Neural crest cell (in vitro differentiated cells): ENCODE results near the gene CNOT10. TPM values are rescaled to one million over a fixed set of nuclear protein-coding genes. Genes with fewer than 3 reads are reported as not detected.

Source experiments
- DNase-seq: peaks from one replicate; pipeline ENCODE4 v3.0.0; 2021; ENCODE audit warnings: low read depth, mixed read lengths, low spot score
- H3K27ac Mint-ChIP-seq: one replicate; pipeline ENCODE4 v1.8.0; 2021; ENCODE audit warnings: mild to moderate bottlenecking, mixed read lengths; ENCODE audit not compliant: unreplicated experiment
- H3K27me3 Mint-ChIP-seq: 2 replicates; pipeline ENCODE4 v1.8.0; 2021; ENCODE audit warnings: low read depth, mild to moderate bottlenecking, mixed read lengths
- H3K36me3 Mint-ChIP-seq: 2 replicates; pipeline ENCODE4 v1.8.0; 2021; ENCODE audit warnings: low read depth, mild to moderate bottlenecking, mixed read lengths
- H3K4me1 Mint-ChIP-seq: 2 replicates; pipeline ENCODE4 v1.8.0; 2021; ENCODE audit warnings: mixed read lengths
- H3K4me3 Mint-ChIP-seq: one replicate; pipeline ENCODE4 v1.8.0; 2021; ENCODE audit warnings: mild to moderate bottlenecking, mixed read lengths
- H3K9me3 Mint-ChIP-seq: 2 replicates; pipeline ENCODE4 v1.8.0; 2021; ENCODE audit warnings: mixed read lengths
- CTCF ChIP-seq: fragments of 200-600 bp; sonication (generic); conservative IDR thresholded peaks from 2 replicates; pipeline ENCODE4 v1.5.0; 2021; ENCODE audit warnings: antibody characterized with exemption, mild to moderate bottlenecking
- total RNA-seq: library from RNA; stranded (reverse); gene quantifications from 2 replicates; pipeline ENCODE4 v1.2.1, GENCODE V29; 2021

Gene CNOT10
- total RNA-seq, 1 donor from 2014 or later = 53.6 TPM

- Mint-ChIP-seq H3K4me3 (no peak overlapping the region), H3K36me3 (peaks cover 10% of the 10 kb centered on the region), H3K27me3 (no peaks in the 10 kb centered on the region), H3K9me3 (no peaks in the 10 kb centered on the region), H3K27ac (no peak overlapping the region), H3K4me1 (peaks cover 6% of the 10 kb centered on the region)
- TF ChIP-seq CTCF = no peak
- DNase-seq = no peak
Measured at GRCh38 chr3:32706348-32707025, 21.5 kb downstream of the CNOT10 start.

GRCh38 chr3:32707026-32707370 is 22.0 kb downstream of the CNOT10 start:
- Mint-ChIP-seq H3K27ac (no peak overlapping the region), H3K27me3 (no peaks in the 10 kb centered on the region), H3K4me3 (no peak overlapping the region), H3K36me3 (peaks cover 12% of the 10 kb centered on the region), H3K9me3 (no peaks in the 10 kb centered on the region), H3K4me1 (peaks cover 6% of the 10 kb centered on the region)
- no peak for DNase-seq
- TF ChIP-seq CTCF = no peak

DNA sequence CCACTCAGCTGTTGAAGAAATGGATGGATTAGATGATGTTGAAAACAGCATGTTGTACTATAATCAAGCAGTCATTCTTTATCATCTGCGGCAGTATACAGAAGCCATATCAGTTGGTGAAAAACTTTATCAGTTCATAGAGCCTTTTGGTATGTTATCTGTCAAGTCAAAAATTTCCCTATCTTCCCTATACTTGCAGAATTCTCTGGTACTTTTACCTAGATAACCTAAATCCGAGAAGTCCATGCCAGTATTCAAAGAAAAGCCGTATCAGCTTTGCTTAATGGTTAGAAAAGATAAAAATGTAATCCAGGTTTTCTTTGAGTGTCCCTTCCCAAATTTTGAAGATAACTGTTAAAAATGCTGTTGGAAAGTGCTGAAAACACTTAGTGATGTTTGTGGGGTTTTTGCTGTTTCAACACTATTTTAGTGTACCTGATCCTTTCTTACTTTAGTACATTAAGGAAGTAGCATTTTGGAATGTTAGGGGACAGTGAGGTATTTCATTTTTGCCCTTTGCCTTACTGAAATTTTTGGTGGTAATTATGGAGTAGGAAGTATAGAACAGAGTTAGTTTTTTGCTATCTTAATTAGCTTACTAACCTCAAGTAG is 23.8 kb downstream of the CNOT10 start:
- H3K9me3 Mint-ChIP-seq = no peaks in the 10 kb centered on the region
- peaks cover 16% of the 10 kb centered on the region for H3K36me3 Mint-ChIP-seq
- no peak for TF ChIP-seq CTCF
- H3K27me3 Mint-ChIP-seq = no peaks in the 10 kb centered on the region
- H3K4me3 Mint-ChIP-seq = no peak overlapping the region
- DNase-seq = no peak
- no peaks in the 10 kb centered on the region for H3K4me1 Mint-ChIP-seq
- no peak overlapping the region for H3K27ac Mint-ChIP-seq

- Mint-ChIP-seq H3K36me3 (peaks cover 16% of the 10 kb centered on the region), H3K4me3 (no peak overlapping the region), H3K27ac (peak overlapping the region; percentile 75), H3K9me3 (no peaks in the 10 kb centered on the region), H3K27me3 (no peaks in the 10 kb centered on the region), H3K4me1 (no peaks in the 10 kb centered on the region)
- no peak for TF ChIP-seq CTCF
- DNase-seq = no peak
Measured at GRCh38 chr3:32709346-32709745, 24.4 kb downstream of the CNOT10 start.

DNA sequence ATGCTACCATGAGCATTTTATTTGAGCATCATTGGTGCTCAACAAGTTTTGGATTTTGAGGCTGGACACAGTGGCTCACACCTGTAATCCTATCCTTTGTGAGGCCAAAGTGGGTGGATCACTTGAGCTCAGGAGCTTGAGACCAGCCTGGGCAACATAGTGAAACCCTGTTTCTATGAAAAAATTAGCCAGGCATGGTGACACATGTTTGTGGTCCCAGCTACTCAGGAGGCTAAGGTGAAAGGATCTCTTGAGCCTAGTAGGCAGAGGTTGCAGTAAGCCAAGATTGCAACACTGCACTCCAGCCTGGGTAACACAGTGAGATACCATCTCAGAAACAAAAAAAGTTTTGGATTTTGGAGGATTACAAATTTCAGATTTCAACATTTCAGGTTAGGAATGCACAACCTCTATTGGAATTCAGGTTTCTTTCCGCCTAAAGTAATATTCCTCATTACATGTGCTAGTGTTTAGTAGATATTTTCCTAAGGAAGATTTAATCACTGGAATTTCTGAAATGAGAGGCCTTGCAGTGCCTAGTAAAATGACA is 27.6 kb downstream of the CNOT10 start:
- no peak for TF ChIP-seq CTCF
- no peak for DNase-seq

More for the DNA sequence above, 27.6 kb downstream of the CNOT10 start:
- Mint-ChIP-seq H3K36me3 (peaks cover 19% of the 10 kb centered on the region), H3K27me3 (no peaks in the 10 kb centered on the region), H3K4me1 (no peaks in the 10 kb centered on the region), H3K9me3 (no peaks in the 10 kb centered on the region), H3K27ac (no peak overlapping the region), H3K4me3 (no peak overlapping the region)
